ENCODE measurements around the gene LRRN4CL.

- no peak for TF ChIP-seq POLR2AphosphoS5 (IDR thresholded peaks at IDR 0.05; ENCODE audit: low read depth, low read length)
- TF ChIP-seq POLR2A (IDR thresholded peaks at IDR 0.05; ENCODE audit: low read depth, low read length): no peak
Measured at GRCh38 chr11:62716206-62716605, 26.9 kb upstream of the LRRN4CL start.

Data from GM12892 (cell line).